ENCODE data around the gene CCSER1.

The CCSER1 gene

DNA sequence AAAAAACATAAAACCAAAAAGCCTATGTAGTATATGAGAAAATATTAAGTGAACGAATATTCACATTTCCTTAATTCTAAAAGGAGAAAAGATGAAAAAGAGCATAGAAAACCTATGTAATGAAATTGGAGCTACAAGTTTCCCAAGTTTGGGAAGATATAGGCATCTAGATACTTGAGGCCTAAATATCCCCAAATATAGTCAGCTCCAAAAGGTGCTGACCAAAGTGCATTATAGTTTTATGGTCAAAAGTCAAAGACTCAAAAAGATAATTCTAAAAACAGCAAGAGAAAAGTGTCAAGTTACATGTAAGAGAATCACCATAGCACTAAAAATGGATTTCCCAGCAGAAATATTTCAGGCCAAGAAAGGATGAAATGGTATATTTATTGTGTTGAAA is 1502.9 kb downstream of the CCSER1 start:
- Histone ChIP-seq H3K79me2 (ENCODE audit: insufficient read depth, low read length) (no peaks in the 10 kb centered on the region), H2AFZ (ENCODE audit: low read length) (no peak overlapping the region), H3K9me2 (replicated peaks; ENCODE audit: low read depth, low read length) (no peaks in the 10 kb centered on the region), H3K9me3 (ENCODE audit: insufficient read depth, low read depth, low read length) (no peaks in the 10 kb centered on the region), H3K4me2 (ENCODE audit: low read depth, low read length, poor library complexity, severe bottlenecking) (no peak overlapping the region), H3K4me3 (ENCODE audit: low read length, poor library complexity, severe bottlenecking) (no peak overlapping the region), H3F3A (ENCODE audit: low read depth) (no peaks in the 10 kb centered on the region), H4K20me1 (ENCODE audit: insufficient read depth, low read length, poor library complexity, severe bottlenecking) (no peaks in the 10 kb centered on the region), H3K36me3 (ENCODE audit: insufficient read depth, low read length) (no peaks in the 10 kb centered on the region), H3K9ac (ENCODE audit: low read depth, low read length, poor library complexity, severe bottlenecking) (no peak overlapping the region), H3K4me1 (ENCODE audit: insufficient read depth, low read length, poor library complexity, severe bottlenecking) (no peaks in the 10 kb centered on the region), H3K27me3 (ENCODE audit: insufficient read depth, low read length, poor library complexity, severe bottlenecking) (no peaks in the 10 kb centered on the region)
- TF ChIP-seq EZH2phosphoT487 (IDR thresholded peaks at IDR 0.05; ENCODE audit: borderline replicate concordance), result no peak
- TF ChIP-seq, protein P1, sequence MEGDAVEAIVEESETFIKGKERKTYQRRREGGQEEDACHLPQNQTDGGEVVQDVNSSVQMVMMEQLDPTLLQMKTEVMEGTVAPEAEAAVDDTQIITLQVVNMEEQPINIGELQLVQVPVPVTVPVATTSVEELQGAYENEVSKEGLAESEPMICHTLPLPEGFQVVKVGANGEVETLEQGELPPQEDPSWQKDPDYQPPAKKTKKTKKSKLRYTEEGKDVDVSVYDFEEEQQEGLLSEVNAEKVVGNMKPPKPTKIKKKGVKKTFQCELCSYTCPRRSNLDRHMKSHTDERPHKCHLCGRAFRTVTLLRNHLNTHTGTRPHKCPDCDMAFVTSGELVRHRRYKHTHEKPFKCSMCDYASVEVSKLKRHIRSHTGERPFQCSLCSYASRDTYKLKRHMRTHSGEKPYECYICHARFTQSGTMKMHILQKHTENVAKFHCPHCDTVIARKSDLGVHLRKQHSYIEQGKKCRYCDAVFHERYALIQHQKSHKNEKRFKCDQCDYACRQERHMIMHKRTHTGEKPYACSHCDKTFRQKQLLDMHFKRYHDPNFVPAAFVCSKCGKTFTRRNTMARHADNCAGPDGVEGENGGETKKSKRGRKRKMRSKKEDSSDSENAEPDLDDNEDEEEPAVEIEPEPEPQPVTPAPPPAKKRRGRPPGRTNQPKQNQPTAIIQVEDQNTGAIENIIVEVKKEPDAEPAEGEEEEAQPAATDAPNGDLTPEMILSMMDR (conservative IDR thresholded peaks at IDR 0.05; ENCODE audit: low read length), result no peak

GRCh38 chr4:91630764-91631163 is 1503.6 kb downstream of the CCSER1 start:
- TF ChIP-seq, protein P1 (conservative IDR thresholded peaks at IDR 0.05; ENCODE audit: low read length), result no peak
- H3K9me3 ChIP-seq (ENCODE audit: insufficient read depth, low read depth, low read length), result no peaks in the 10 kb centered on the region

GRCh38 chr4:91631335-91631734 is 1504.1 kb downstream of the CCSER1 start:
- H3F3A ChIP-seq (ENCODE audit: low read depth), result no peaks in the 10 kb centered on the region
- H3K9me3 ChIP-seq (ENCODE audit: insufficient read depth, low read depth, low read length), result no peaks in the 10 kb centered on the region
- no peaks in the 10 kb centered on the region for H3K79me2 ChIP-seq (ENCODE audit: insufficient read depth, low read length)
- no peak overlapping the region for H3K4me2 ChIP-seq (ENCODE audit: low read depth, low read length, poor library complexity, severe bottlenecking)
- no peaks in the 10 kb centered on the region for H3K27me3 ChIP-seq (ENCODE audit: insufficient read depth, low read length, poor library complexity, severe bottlenecking)
- no peak for TF ChIP-seq EZH2phosphoT487 (IDR thresholded peaks at IDR 0.05; ENCODE audit: borderline replicate concordance)
- TF ChIP-seq, protein P1 (conservative IDR thresholded peaks at IDR 0.05; ENCODE audit: low read length), result no peak
- no peaks in the 10 kb centered on the region for H3K36me3 ChIP-seq (ENCODE audit: insufficient read depth, low read length)
- H3K4me3 ChIP-seq (ENCODE audit: low read length, poor library complexity, severe bottlenecking), result no peak overlapping the region
- no peaks in the 10 kb centered on the region for H3K9me2 ChIP-seq (replicated peaks; ENCODE audit: low read depth, low read length)
- no peaks in the 10 kb centered on the region for H3K4me1 ChIP-seq (ENCODE audit: insufficient read depth, low read length, poor library complexity, severe bottlenecking)
- no peak overlapping the region for H2AFZ ChIP-seq (ENCODE audit: low read length)
- no peak overlapping the region for H3K9ac ChIP-seq (ENCODE audit: low read depth, low read length, poor library complexity, severe bottlenecking)
- H4K20me1 ChIP-seq (ENCODE audit: insufficient read depth, low read length, poor library complexity, severe bottlenecking), result no peaks in the 10 kb centered on the region

More at GRCh38 chr4:91630764-91631163, 1503.6 kb downstream of the CCSER1 start:
- Histone ChIP-seq H3K4me1 (ENCODE audit: insufficient read depth, low read length, poor library complexity, severe bottlenecking) (no peaks in the 10 kb centered on the region), H3K4me3 (ENCODE audit: low read length, poor library complexity, severe bottlenecking) (no peak overlapping the region), H2AFZ (ENCODE audit: low read length) (no peak overlapping the region), H3K9me2 (replicated peaks; ENCODE audit: low read depth, low read length) (no peaks in the 10 kb centered on the region), H3K36me3 (ENCODE audit: insufficient read depth, low read length) (no peaks in the 10 kb centered on the region), H3K79me2 (ENCODE audit: insufficient read depth, low read length) (no peaks in the 10 kb centered on the region), H3K9ac (ENCODE audit: low read depth, low read length, poor library complexity, severe bottlenecking) (no peak overlapping the region), H3K27me3 (ENCODE audit: insufficient read depth, low read length, poor library complexity, severe bottlenecking) (no peaks in the 10 kb centered on the region), H3K4me2 (ENCODE audit: low read depth, low read length, poor library complexity, severe bottlenecking) (no peak overlapping the region), H4K20me1 (ENCODE audit: insufficient read depth, low read length, poor library complexity, severe bottlenecking) (no peaks in the 10 kb centered on the region), H3F3A (ENCODE audit: low read depth) (no peaks in the 10 kb centered on the region)

Measured in Loucy (cell line).